ENCODE results near the gene FAM240A.

Gene FAM240A

GRCh38 chr3:46575577-46576222, 36.6 kb upstream of the FAM240A start:
- TF ChIP-seq SIN3A (IDR thresholded peaks at IDR 0.05; ENCODE audit: borderline replicate concordance, insufficient read depth, low read length) (no peak), FOXP2 (optimal IDR thresholded peaks at IDR 0.05; ENCODE audit: borderline replicate concordance, extremely low read depth, extremely low read length, insufficient read depth) (no peak), POLR2AphosphoS5 (IDR thresholded peaks at IDR 0.05; ENCODE audit: low read depth, low read length) (no peak), REST (IDR thresholded peaks at IDR 0.05; ENCODE audit: insufficient read depth in 1 of 2, low read depth in 2 of 2, low read length in 2 of 2) (no peak), TAF1 (IDR thresholded peaks at IDR 0.05; ENCODE audit: borderline replicate concordance, insufficient read depth, low read length) (no peak)

- TF ChIP-seq POLR2AphosphoS5 (IDR thresholded peaks at IDR 0.05; ENCODE audit: low read depth, low read length) = no peak
- TF ChIP-seq SIN3A (IDR thresholded peaks at IDR 0.05; ENCODE audit: borderline replicate concordance, insufficient read depth, low read length) = no peak
- no peak for TF ChIP-seq REST (IDR thresholded peaks at IDR 0.05; ENCODE audit: insufficient read depth in 1 of 2, low read depth in 2 of 2, low read length in 2 of 2)
- no peak for TF ChIP-seq FOXP2 (optimal IDR thresholded peaks at IDR 0.05; ENCODE audit: borderline replicate concordance, extremely low read depth, extremely low read length, insufficient read depth)
- TF ChIP-seq TAF1 (IDR thresholded peaks at IDR 0.05; ENCODE audit: borderline replicate concordance, insufficient read depth, low read length) = no peak
Measured at GRCh38 chr3:46576386-46576785, 35.9 kb upstream of the FAM240A start.

GRCh38 chr3:46576879-46577278, 35.4 kb upstream of the FAM240A start:
- TF ChIP-seq SIN3A (IDR thresholded peaks at IDR 0.05; ENCODE audit: borderline replicate concordance, insufficient read depth, low read length) (no peak), TAF1 (IDR thresholded peaks at IDR 0.05; ENCODE audit: borderline replicate concordance, insufficient read depth, low read length) (no peak), FOXP2 (optimal IDR thresholded peaks at IDR 0.05; ENCODE audit: borderline replicate concordance, extremely low read depth, extremely low read length, insufficient read depth) (no peak), REST (IDR thresholded peaks at IDR 0.05; ENCODE audit: insufficient read depth in 1 of 2, low read depth in 2 of 2, low read length in 2 of 2) (no peak), POLR2AphosphoS5 (IDR thresholded peaks at IDR 0.05; ENCODE audit: low read depth, low read length) (no peak)

GRCh38 chr3:46578973-46579755, 33.2 kb upstream of the FAM240A start:
- TF ChIP-seq FOXP2 (optimal IDR thresholded peaks at IDR 0.05; ENCODE audit: borderline replicate concordance, extremely low read depth, extremely low read length, insufficient read depth) (no peak), TAF1 (IDR thresholded peaks at IDR 0.05; ENCODE audit: borderline replicate concordance, insufficient read depth, low read length) (no peak), SIN3A (IDR thresholded peaks at IDR 0.05; ENCODE audit: borderline replicate concordance, insufficient read depth, low read length) (no peak), POLR2AphosphoS5 (IDR thresholded peaks at IDR 0.05; ENCODE audit: low read depth, low read length) (no peak), REST (IDR thresholded peaks at IDR 0.05; ENCODE audit: insufficient read depth in 1 of 2, low read depth in 2 of 2, low read length in 2 of 2) (no peak)
